Neural cell (in vitro differentiated cells): ENCODE data around the gene SYPL2. TPM values are rescaled to one million over a fixed set of nuclear protein-coding genes. Genes with fewer than 3 reads are reported as not detected.

Experiments used
- H2AFZ ChIP-seq: fragments of 200-600, 300-800 bp; sonication (generic), shearing (Covaris generic); 2 replicates; pipeline ENCODE4 v1.6.0; 2014; ENCODE audit warnings: low read depth, mild to moderate bottlenecking, antibody characterized with exemption, low read length, moderate library complexity
- H3F3A ChIP-seq: fragments of 200-600 bp; shearing (Covaris generic); 2 replicates; pipeline ENCODE4 v1.6.1; 2016; ENCODE audit warnings: mild to moderate bottlenecking, moderate library complexity, mixed read lengths, antibody characterized with exemption, low read length; ENCODE audit not compliant: insufficient read depth, poor library complexity, severe bottlenecking
- H3K27ac ChIP-seq: fragments of 200-600, 300-800 bp; sonication (generic), shearing (Covaris generic); 2 replicates; pipeline ENCODE4 v1.5.1; 2014; ENCODE audit warnings: mild to moderate bottlenecking, low read length, moderate library complexity
- H3K27me3 ChIP-seq: fragments of 300-800, 200-600 bp; sonication (generic), shearing (Covaris generic); 2 replicates; pipeline ENCODE4 v1.6.0; 2014; ENCODE audit warnings: mild to moderate bottlenecking, low read depth, low read length, moderate library complexity; ENCODE audit not compliant: insufficient read depth
- H3K36me3 ChIP-seq: fragments of 300-800, 200-600 bp; sonication (generic), shearing (Covaris generic); 2 replicates; pipeline ENCODE4 v1.5.1; 2014; ENCODE audit warnings: mild to moderate bottlenecking, antibody characterized with exemption, low read length, moderate library complexity; ENCODE audit not compliant: insufficient read depth
- H3K4me2 ChIP-seq: fragments of 300-800, 200-600 bp; sonication (generic), shearing (Covaris generic); 2 replicates; pipeline ENCODE4 v1.6.0; 2014; ENCODE audit warnings: mild to moderate bottlenecking, low read length
- H3K4me3 ChIP-seq: fragments of 300-800, 200-600 bp; sonication (generic), shearing (Covaris generic); 2 replicates; pipeline ENCODE4 v1.5.1; 2014; ENCODE audit warnings: mild to moderate bottlenecking, low read length, moderate library complexity
- H3K79me2 ChIP-seq: fragments of 200-600 bp; shearing (Covaris generic); replicated peaks from 2 replicates; pipeline ENCODE4 v1.6.0; 2014; ENCODE audit warnings: mild to moderate bottlenecking, low read length, moderate library complexity; ENCODE audit not compliant: insufficient read depth
- H3K9ac ChIP-seq: fragments of 300-800, 200-600 bp; sonication (generic), shearing (Covaris generic); 2 replicates; pipeline ENCODE4 v1.6.1; 2016; ENCODE audit warnings: mild to moderate bottlenecking, low read length, mixed read lengths
- H3K9me2 ChIP-seq: fragments of 200-600 bp; shearing (Covaris generic); 2 replicates; pipeline ENCODE4 v1.6.1; 2016; ENCODE audit warnings: mild to moderate bottlenecking, low read length, mixed read lengths; ENCODE audit not compliant: insufficient read depth
- H3K9me3 ChIP-seq: fragments of 200-600, 300-800 bp; sonication (generic), shearing (Covaris generic); 2 replicates; pipeline ENCODE4 v1.6.1; 2016; ENCODE audit warnings: mild to moderate bottlenecking, mixed run types, low read length, moderate library complexity, mixed read lengths
- H4K20me1 ChIP-seq: fragments of 200-600 bp; shearing (Covaris generic); 2 replicates; pipeline ENCODE4 v1.6.1; 2016; ENCODE audit warnings: mild to moderate bottlenecking, mixed run types; ENCODE audit not compliant: insufficient read depth
- CTCF ChIP-seq: fragments of 450-650 bp; IDR thresholded peaks from 2 replicates; pipeline ENCODE4 v1.5.1; 2014; ENCODE audit warnings: antibody characterized with exemption, mild to moderate bottlenecking, moderate library complexity; ENCODE audit not compliant: poor library complexity, severe bottlenecking
- EP300 ChIP-seq: fragments of 450-650 bp; conservative IDR thresholded peaks from 2 replicates; pipeline ENCODE4 v1.6.1; 2014; ENCODE audit warnings: antibody characterized with exemption, mild to moderate bottlenecking, moderate library complexity; ENCODE audit not compliant: poor library complexity, severe bottlenecking
- EZH2 ChIP-seq: fragments of 200-600, 300-800 bp; shearing (Covaris generic), sonication (generic); IDR thresholded peaks from 2 replicates; pipeline ENCODE4 v1.6.1; 2014; ENCODE audit warnings: antibody characterized with exemption, low read length, borderline replicate concordance, mild to moderate bottlenecking; ENCODE audit not compliant: insufficient read depth, poor library complexity, severe bottlenecking
- MXI1 ChIP-seq: fragments of 450-650 bp; conservative IDR thresholded peaks from 2 replicates; pipeline ENCODE4 v1.6.1; 2014; ENCODE audit warnings: antibody characterized with exemption, mild to moderate bottlenecking; ENCODE audit not compliant: poor library complexity, severe bottlenecking
- POLR2AphosphoS5 ChIP-seq: IDR thresholded peaks from 2 replicates; pipeline ENCODE4 v1.6.1; 2012
- RAD21 ChIP-seq: fragments of 450-650 bp; conservative IDR thresholded peaks from 2 replicates; pipeline ENCODE4 v1.6.1; 2014; ENCODE audit warnings: antibody characterized with exemption, mild to moderate bottlenecking, moderate library complexity
- REST ChIP-seq: IDR thresholded peaks from 2 replicates; pipeline ENCODE4 v1.6.1; 2012; ENCODE audit warnings: borderline replicate concordance
- SMC3 ChIP-seq: fragments of 450-650 bp; conservative IDR thresholded peaks from 2 replicates; pipeline ENCODE4 v1.6.1; 2014; ENCODE audit warnings: antibody characterized with exemption, mild to moderate bottlenecking, moderate library complexity; ENCODE audit not compliant: poor library complexity
- TAF1 ChIP-seq: IDR thresholded peaks from 2 replicates; pipeline ENCODE4 v1.6.1; 2012; ENCODE audit warnings: low read depth
- polyA plus RNA-seq: library from polyadenylated mRNA; depleted of rRNA; stranded (reverse); fragments of >200 nt; gene quantifications from 2 replicates; pipeline ENCODE4 v1.2.3, GENCODE V29; 2014

The SYPL2 gene
- polyA plus RNA-seq, 1 donor from 2014 or later, result not detected

GRCh38 chr1:109482242-109482641 is 15.9 kb downstream of the SYPL2 start:
- no peaks in the 10 kb centered on the region for H3F3A ChIP-seq
- no peaks in the 10 kb centered on the region for H3K9me3 ChIP-seq
- H3K4me3 ChIP-seq, result no peak overlapping the region
- no peak overlapping the region for H3K4me2 ChIP-seq
- H3K79me2 ChIP-seq, result peaks cover 8% of the 10 kb centered on the region
- H3K9ac ChIP-seq, result no peak overlapping the region
- no peaks in the 10 kb centered on the region for H3K27me3 ChIP-seq
- no peak overlapping the region for H2AFZ ChIP-seq
- H3K36me3 ChIP-seq, result no peaks in the 10 kb centered on the region
- no peak overlapping the region for H3K27ac ChIP-seq
- no peak for TF ChIP-seq REST
- TF ChIP-seq TAF1, result no peak
- no peak for TF ChIP-seq EP300
- no peak for TF ChIP-seq SMC3
- no peak for TF ChIP-seq MXI1
- TF ChIP-seq CTCF, result no peak
- no peak for TF ChIP-seq POLR2AphosphoS5
- TF ChIP-seq RAD21, result no peak
- TF ChIP-seq EZH2, result no peak
- no peaks in the 10 kb centered on the region for H4K20me1 ChIP-seq
- H3K9me2 ChIP-seq, result no peaks in the 10 kb centered on the region

- Histone ChIP-seq H3K79me2 (peaks cover 8% of the 10 kb centered on the region), H3K36me3 (no peaks in the 10 kb centered on the region), H3K4me3 (peak overlapping the region; percentile 72), H3K9ac (peak overlapping the region; percentile 80), H3F3A (no peaks in the 10 kb centered on the region), H2AFZ (peak overlapping the region; percentile 94), H3K9me2 (no peaks in the 10 kb centered on the region), H3K9me3 (no peaks in the 10 kb centered on the region), H3K4me2 (peak overlapping the region; percentile 62), H3K27me3 (no peaks in the 10 kb centered on the region), H3K27ac (peak overlapping the region; percentile 86), H4K20me1 (no peaks in the 10 kb centered on the region)
- TF ChIP-seq MXI1 (peak; percentile 57), EZH2 (no peak), REST (no peak), SMC3 (peak; percentile 34), CTCF (peak; percentile 79), EP300 (peak; percentile 13), RAD21 (peak; percentile 39), TAF1 (no peak), POLR2AphosphoS5 (peak; percentile 44)
Measured at GRCh38 chr1:109482791-109483671, 16.7 kb downstream of the SYPL2 start.
